GM21529 (cell line): Measurements from ENCODE around the gene DUSP2.
"Not testable (repeated sequence)": the region's sequence is repeated elsewhere in the genome, so short reads cannot be mapped to it uniquely, and the experiment has no call there.

Source experiments
- ATAC-seq: cut with Tn5 transposase; IDR thresholded peaks from one replicate; pipeline ENCODE4 v1.9.1; 2021; ENCODE audit not compliant: unreplicated experiment

DUSP2 gene

GRCh38 chr2:96163768-96164429 is 18.7 kb upstream of the DUSP2 start:
- ATAC-seq: peak; percentile 55

GRCh38 chr2:96163415-96163767 is 18.2 kb upstream of the DUSP2 start:
- ATAC-seq: peak; percentile 13

GRCh38 chr2:96161898-96162297 is 16.7 kb upstream of the DUSP2 start:
- ATAC-seq: no peak

- not testable (repeated sequence) for ATAC-seq
Observed at GRCh38 chr2:96160366-96160765, 15.1 kb upstream of the DUSP2 start.

- ATAC-seq: no peak
Observed at GRCh38 chr2:96159084-96159830, 14.0 kb upstream of the DUSP2 start.

- ATAC-seq: no peak
Observed at GRCh38 chr2:96158554-96158940, 13.3 kb upstream of the DUSP2 start.

GRCh38 chr2:96157649-96158553 is 12.7 kb upstream of the DUSP2 start:
- ATAC-seq: peak; percentile 65

GRCh38 chr2:96156926-96157648 is 11.8 kb upstream of the DUSP2 start:
- ATAC-seq: peak; percentile 36

GRCh38 chr2:96156011-96156820 is 11.0 kb upstream of the DUSP2 start:
- no peak for ATAC-seq

- ATAC-seq: no peak
Observed at GRCh38 chr2:96154506-96155380, 9.5 kb upstream of the DUSP2 start.

- no peak for ATAC-seq
Observed at GRCh38 chr2:96153991-96154431, 8.8 kb upstream of the DUSP2 start.

- ATAC-seq: no peak
Observed at GRCh38 chr2:96153291-96153713, 8.1 kb upstream of the DUSP2 start.

- ATAC-seq: no peak
Observed at GRCh38 chr2:96152304-96153161, 7.3 kb upstream of the DUSP2 start.

GRCh38 chr2:96151595-96152303 is 6.5 kb upstream of the DUSP2 start:
- ATAC-seq: no peak

- ATAC-seq: no peak
Observed at GRCh38 chr2:96150791-96151594, 5.8 kb upstream of the DUSP2 start.

- no peak for ATAC-seq
Observed at GRCh38 chr2:96150007-96150640, 4.9 kb upstream of the DUSP2 start.
